HT-29 (cell line): Measurements from ENCODE around the gene TXLNB. TPM values are rescaled to one million over a fixed set of nuclear protein-coding genes. Genes with fewer than 3 reads are reported as not detected.

Source experiments
- DNase-seq: peaks from one replicate; pipeline ENCODE4 v3.0.0-alpha.2; 2015; ENCODE audit warnings: low spot score
- total RNA-seq: library from RNA; depleted of rRNA; stranded (reverse); fragments of >200 nt; shearing (Covaris generic); gene quantifications from 2 replicates; pipeline ENCODE4 v1.2.3, GENCODE V29; 2014

The TXLNB gene
- total RNA-seq, 1 experiment from 2014 or later, result not detected

DNA sequence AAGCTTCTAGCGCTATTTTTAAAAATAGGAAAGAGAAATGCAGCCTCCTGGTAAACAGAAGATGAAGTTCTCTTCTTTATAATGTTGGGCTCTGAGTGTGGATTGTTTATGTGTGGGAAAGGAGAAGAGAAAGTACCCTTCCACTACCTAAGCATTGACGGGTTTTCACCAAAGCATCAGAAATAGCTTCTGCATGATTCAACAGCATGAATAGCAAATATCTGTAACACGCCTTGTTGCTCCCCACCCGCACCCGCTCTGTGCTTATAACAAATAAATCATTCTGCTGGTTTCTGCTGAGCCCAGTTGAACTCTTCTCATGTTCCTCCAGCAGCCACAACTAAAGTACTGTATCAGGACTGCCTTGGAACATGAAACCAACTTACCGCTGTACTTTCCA is 20.7 kb downstream of the TXLNB start:
- DNase-seq, result no peak

DNA sequence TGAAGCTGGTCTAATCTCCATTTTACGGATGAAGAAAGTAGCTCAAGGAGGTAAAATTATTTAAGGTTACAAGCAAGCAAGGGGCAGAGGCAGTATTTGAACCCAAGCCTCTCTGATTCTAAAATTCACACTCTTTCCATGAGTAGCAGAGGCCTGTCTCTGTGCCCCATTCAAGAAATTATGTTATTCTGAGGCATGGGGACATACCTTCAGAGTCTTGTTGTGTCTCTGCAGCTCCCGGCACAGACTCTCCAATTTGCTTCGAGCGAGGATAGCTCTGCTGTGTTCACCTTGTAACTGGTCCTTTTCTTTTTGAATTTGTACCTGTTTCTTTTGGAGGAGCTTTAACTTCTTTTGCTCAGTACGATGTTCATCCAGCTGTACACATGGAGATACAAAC is 21.5 kb downstream of the TXLNB start:
- no peak for DNase-seq

DNA sequence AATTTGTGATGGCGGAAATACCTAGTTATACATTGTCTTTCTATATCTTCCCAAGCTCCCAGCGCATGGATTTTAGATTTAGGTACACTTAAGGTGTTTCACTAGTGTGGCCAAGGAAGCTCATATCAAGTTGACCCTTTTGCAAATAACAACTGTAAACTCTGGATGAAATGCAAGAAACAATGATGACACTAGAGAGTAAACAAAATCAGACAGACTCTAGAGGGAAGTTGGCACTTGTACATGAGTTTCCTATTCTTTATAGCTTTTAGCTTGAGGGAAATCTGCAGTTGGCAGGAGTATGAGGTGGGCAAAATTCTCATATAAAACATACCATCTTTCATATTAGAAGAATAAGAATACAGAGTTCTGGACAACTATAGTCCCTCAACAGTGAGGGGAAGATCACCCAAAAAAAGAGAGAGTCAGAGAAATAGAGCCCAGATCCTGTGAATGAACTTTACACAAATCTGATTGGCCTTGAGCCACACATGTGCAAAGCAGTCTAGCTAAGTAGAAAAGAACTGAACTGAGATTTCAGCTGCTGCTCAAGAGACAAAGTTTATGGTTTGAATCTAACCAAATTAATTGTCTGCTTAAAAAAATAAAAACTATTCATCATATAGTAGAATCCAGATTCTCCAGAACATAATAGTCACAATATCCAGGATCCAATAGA is 26.1 kb downstream of the TXLNB start:
- DNase-seq, result no peak

GRCh38 chr6:139262519-139263300 is 29.1 kb downstream of the TXLNB start:
- no peak for DNase-seq

DNA sequence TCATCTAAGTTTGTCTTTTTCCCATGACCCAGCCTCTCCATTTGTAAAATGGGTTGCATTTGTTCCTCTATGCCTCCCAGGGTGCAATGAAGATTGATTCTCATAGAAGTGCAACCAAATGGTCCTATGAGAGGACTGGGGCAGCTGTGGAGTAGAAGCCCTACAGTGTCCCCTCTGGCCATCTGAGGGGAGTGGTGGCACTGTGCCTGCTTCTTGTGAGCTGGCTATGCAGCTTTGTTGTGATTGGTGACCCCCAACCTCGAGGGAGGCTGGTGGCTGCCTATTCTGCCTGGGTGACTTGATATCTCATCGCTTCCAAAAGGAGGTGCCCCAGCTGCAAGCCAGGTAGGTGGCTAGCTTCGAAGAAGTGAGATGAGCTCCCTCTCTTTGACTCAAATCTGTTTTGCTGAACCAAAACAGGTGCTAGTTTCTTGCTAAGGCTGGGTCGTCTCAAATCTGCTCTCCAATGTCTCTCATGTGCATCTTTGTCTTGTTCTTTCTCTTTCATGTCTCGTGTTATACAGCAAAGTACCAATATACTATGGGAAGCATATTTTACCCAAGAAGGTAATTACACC is 33.9 kb downstream of the TXLNB start:
- no peak for DNase-seq

GRCh38 chr6:139257291-139257690 is 34.5 kb downstream of the TXLNB start:
- DNase-seq, result no peak

GRCh38 chr6:139256087-139256486 is 35.7 kb downstream of the TXLNB start:
- no peak for DNase-seq

- DNase-seq, result no peak
These were observed 37.6 kb downstream of the TXLNB start for GRCh38 chr6:139254196-139254595.

DNA sequence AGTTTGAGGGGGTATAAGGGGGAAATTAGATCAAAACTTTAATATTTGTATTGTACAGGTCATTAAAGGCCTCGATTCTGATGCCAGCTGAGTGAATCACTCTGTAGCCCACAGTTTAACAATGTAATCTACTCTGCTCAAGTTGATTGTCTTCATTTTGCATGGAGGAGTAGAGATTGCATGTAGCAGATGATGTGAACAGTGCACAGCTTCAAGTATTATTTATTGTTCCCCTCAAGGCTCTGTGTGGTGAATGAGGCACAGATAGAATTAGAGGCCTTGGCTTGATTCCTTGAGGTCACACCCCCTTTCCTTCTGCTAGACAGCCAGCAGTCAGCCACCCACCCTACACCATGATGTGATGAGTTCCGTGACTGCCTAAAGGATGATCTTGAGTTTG is 38.1 kb downstream of the TXLNB start:
- DNase-seq, result no peak

GRCh38 chr6:139251691-139252390 is 40.0 kb downstream of the TXLNB start:
- DNase-seq, result no peak

- no peak for DNase-seq
These were observed 40.6 kb downstream of the TXLNB start for GRCh38 chr6:139251045-139251690.

DNA sequence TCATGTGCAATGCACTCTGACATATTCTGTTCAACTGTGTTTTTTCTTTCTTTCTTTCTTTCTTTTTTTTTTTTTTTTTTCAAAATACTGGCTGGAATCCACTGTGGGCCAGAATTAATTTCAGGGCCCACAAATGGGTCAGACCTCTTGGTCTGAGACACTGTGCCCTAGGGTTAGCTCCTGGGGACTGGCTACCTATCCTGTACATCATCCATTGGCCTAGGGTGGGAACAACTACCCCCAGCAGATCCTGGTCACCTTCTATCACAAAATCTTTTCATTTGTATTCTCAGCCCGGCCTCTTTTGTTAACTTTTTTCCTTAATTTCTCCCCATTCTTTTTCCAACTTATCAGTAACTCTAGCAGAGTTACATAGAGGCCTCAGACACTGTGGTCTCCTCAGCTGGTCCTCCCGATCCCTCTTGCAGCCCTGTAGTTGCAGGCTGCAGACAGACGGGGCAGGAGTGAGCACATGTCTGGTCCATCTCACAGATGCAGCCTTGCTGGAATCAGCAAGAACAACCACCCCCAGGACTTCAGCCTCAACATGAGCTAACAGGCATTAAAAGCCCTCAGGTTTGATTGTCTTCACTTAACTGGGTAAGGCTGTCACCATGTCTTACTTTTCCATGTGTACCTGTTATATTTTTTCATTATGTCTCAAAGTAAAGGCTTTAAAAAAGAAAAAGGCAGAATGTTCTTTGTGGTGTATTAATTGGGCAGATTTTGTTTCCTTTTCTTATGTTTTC is 41.3 kb downstream of the TXLNB start:
- DNase-seq, result peak; percentile 46

- DNase-seq, result no peak
These were observed 42.4 kb downstream of the TXLNB start for GRCh38 chr6:139249395-139249794.

GRCh38 chr6:139248911-139249310 is 42.9 kb downstream of the TXLNB start:
- no peak for DNase-seq

DNA sequence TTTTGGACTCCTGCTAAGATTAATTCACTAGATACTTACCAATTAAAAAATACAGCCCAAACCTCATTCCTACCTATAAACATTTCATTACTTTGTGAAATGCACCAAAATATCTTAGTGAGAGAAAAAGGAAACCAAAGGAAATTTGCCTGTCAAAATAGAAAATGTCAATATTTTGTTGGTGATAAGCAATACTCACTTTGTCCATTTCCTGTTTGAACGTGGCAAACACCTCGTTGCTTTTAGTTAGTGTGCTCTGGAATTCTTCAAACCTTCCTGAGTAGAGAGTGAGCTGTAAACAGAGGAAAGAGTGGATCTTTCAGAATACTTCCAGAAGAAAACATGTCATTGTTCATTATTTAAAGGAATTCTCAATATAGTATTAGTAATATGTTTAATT is 44.2 kb downstream of the TXLNB start:
- no peak for DNase-seq

GRCh38 chr6:139243536-139243935 is 48.3 kb downstream of the TXLNB start:
- DNase-seq, result no peak

DNA sequence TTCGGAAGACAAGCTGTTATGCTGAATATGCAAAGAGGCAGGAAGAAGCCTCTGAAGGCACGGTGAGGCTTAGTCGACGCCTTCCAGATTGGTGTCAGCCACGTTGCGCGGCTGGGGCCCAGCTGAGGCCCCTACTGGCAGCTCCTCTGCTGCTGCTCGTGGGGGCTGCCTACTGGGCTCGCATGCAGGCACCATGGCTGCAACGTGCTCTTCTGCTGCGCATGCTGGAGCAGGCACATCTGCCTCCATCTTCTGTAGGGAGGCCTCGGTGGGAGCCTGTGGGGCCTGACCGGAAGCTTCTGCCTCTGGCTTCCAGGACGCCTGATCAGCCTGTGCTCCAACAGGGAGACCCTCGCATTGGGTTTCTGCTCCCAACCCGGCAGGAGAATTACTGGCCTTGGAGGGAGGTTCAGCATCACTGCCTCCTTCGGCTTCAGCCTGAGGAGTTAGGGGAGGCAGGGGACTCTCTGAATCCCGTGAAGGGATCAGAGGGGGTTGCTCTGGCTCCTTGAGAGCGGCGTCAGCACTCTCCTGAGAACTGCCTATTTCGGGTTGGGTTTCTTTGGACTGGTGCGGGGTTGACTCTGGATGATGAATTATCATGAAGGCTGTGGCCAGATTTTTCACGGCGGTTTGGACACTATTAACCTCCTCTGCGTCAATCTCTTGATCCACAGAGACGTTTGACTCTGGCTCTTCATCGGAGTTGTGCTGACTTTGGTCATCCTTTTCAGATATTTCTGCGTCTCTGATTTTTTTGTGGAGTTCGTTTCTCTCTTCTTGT is 49.1 kb downstream of the TXLNB start:
- no peak for DNase-seq

- peak; percentile 23 for DNase-seq
These were observed 51.4 kb downstream of the TXLNB start for GRCh38 chr6:139240161-139241010.

DNA sequence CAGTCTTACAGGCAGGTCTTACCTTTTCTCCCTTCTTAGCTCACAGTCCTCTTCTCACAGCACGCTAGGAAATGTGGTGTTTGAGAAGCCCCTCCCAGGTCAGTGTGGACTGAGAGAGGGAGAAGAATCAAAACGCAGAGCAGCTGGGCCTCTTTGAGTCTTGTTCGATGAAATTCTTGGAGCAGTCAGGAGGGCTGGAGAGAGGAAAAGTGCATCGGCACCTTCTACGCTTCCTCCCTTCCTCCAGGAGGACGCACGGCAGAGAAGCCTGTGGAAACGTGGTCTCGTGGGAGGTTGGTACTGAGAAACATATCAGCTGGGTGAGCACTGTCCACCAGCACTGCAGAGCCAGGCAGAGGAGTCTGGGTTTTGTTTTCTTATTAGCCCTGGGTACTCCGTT is 52.7 kb downstream of the TXLNB start:
- DNase-seq, result no peak
